GM21529 (cell line): ENCODE measurements around the gene SCN5A.
A peak's percentile ranks its signal among the peaks of the same experiment; 100 is the strongest.

Source experiments
- ATAC-seq: cut with Tn5 transposase; IDR thresholded peaks from one replicate; pipeline ENCODE4 v1.9.1; 2021; ENCODE audit not compliant: unreplicated experiment

The SCN5A gene

GRCh38 chr3:38511546-38511945, 137.9 kb downstream of the SCN5A start:
- no peak for ATAC-seq

DNA sequence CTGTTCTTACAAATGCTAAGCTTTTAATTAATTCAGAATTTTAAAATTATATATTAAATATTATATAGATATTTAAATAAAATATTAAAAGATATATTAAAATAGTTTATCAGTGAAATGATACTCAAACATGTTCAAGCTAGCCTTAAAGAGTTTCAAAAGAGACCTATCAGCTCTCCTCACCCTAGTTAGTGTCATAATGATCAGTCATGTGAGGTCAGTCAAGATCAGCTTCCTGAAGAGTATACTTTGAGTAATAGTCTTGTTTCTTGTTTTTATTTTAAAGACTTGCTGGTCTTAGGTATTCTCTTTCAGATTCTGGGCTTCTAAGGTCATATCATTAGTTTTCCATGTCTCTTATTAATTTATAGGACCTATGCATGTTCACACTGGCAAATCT, 138.9 kb downstream of the SCN5A start:
- ATAC-seq, result no peak

- no peak for ATAC-seq
Observed at GRCh38 chr3:38509732-38510131, 139.8 kb downstream of the SCN5A start.

DNA sequence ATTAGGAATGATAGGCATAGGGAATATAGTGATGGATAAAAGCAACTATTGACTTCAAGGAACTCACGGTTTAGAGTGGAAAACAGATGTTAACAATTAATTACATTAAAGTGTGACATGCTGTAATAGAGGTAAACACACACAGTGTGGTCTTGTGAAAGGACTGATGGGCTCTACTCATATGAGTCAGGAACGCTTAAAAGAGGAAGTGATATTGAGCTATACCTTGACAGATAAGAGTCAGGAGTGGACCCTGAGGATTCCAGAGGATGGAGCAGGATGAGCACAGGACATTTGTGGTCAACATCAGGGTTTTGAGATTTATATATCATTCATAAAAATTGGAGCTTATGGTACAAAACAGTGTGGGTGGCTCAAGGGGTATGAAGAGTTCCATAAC, 142.4 kb downstream of the SCN5A start:
- ATAC-seq, result peak; percentile 98

- ATAC-seq, result no peak
Observed at GRCh38 chr3:38500688-38501417, 148.6 kb downstream of the SCN5A start.
